HG03439 (cell line): ENCODE results near the gene BMP6.

Experiments
- ATAC-seq: cut with Tn5 transposase; IDR thresholded peaks from one replicate; pipeline ENCODE4 v1.9.1; 2021; ENCODE audit warnings: mild to moderate bottlenecking, moderate library complexity; ENCODE audit not compliant: unreplicated experiment

The BMP6 gene

DNA sequence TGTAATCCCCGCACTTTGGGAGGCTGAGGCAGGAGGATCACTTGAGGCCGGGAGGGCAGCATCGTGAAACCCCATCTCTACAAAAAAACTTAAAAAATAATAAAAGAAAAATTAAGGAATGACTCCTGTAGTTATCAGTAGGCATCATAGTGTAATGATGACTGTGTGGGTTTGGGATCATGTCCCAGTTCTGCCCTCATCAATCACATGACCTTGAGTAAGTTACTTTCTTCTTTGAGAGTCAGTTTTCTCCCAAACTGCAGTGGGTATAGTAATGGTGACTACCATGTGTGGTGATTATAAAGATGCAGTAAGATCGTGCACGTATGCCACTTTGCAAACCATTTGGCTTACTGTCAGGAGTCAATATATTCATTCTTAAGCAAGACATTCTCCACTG lies 95.5 kb downstream of the BMP6 start:
- ATAC-seq, result no peak

DNA sequence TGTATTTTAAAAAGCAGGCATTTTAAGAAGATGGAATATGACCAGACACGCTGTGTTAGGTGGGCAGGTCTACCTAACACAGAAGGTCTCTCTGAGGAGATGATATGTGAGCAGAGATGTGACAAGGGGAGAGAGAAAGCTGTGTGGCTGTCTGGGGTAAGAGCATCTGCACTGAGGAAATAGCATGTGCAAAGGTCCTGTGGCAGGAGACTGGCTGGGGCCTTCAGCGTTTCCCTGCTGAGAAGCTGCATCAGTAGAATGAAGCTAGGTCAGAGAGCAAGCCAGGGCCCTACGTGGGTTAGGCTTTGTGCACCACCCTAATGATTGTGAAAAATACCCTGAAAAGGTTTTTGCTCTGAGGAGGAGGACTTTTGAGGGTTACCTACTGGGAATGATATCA lies 97.7 kb downstream of the BMP6 start:
- ATAC-seq, result no peak

DNA sequence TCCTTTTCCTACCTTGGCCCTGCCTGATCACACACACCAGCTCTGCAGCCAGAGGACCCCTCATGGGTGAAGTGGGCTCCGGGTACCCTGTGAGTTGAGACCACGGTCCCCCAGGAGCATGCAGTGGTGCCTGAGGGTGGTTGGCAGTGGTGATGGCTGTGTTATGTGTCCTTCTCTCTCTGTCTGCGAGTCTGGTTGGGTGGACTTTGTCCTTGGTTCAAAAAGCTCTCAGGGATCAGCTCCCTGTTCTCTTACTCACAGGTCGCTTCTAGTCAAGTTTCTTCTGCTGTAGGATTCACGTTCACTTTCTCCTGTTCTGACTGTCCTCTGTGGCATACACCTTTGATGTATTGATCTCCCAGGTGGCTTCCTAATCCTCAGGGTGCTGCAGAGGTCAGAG lies 100.1 kb downstream of the BMP6 start:
- ATAC-seq, result no peak

DNA sequence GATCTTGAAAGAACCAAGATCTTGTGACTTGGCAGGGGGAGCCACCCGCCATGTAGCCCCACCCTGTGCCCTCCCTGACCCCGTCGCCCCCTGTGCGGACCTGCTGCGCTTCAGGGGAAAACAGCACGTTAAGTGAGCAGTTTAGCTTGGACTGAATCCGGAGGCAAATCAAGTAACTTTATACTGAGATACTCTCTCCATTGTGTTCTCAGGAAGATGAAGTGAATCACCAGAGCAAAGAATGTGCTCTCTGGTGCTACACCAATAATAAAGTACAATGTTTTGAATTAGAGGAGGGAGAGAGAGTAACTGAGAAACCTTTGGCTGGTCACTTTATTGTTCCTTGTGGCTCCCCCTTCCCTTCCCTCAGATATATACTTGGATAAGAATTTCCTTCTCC lies 101.2 kb downstream of the BMP6 start:
- no peak for ATAC-seq

DNA sequence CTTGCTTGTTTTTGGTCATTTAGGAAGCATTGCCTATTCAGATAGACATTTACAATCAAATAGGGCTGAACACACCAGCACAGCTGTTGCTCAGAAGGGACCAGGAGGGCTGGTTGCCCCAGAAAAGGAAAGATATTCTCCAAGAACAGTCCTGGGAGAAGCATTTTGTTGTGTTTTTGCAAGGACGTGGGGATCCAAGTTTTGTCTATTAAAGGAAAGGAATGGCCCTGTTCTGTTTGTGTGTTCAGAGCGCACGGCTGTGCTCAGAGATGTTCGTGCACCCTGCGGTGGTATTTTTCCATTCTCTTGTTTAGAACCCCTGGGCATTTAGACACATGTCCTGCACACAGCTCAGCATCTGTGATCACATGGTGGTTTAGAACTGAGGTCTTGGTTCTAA lies 102.2 kb downstream of the BMP6 start:
- no peak for ATAC-seq

DNA sequence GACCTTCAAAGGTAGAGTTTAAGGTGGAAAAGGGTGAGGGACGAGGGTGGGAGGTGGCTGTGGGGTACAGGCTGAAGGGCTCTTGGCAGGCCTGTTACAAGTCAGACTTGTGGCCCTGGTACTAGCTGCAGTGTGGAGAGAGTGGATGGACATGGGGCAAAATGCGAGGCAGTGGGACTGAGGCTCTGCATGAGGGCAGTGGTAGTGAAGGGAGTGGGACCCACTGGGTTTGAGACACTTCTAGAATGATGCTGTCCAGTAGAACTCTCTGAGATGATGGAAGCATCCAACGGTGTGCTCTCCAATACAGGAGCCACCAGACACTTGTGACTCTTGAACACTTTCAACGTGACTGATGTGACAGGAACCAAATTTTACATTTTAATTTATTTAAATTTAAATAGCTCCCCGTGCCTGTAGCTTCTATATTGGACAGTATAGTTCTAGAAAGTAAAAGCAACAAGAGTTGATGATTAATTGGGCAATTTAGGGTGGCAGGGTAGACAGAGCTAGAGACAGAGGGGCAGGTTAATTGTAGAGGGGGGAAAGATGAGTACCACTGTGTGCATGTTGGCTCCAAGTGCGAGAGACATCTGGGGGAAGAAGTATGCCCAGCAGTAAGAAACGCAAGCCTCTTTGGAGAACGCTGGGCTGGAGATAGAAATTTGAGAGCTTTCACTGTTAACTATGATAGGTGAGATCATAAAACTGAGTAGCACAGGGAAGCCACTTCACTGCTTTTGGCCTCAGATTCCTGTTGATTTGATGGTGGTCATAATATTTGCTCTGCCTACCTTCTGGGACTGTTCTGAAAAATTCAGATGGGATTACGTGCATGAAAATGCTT lies 107.2 kb downstream of the BMP6 start:
- no peak for ATAC-seq

DNA sequence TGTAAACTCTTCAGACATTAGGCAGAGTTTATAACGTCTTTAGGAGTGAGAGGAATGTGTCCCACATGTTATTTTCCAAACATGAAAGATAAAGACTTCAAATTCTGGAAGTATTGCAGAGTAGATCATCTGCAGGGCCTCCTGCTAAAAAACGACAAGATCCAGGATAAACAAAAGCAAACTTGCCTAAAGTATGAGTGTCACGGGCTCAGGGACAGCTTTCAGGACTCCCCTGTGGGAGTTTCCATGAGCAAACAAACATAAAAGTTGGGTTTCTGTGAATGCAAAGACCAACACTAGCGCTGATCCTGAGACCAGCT lies 107.8 kb downstream of the BMP6 start:
- ATAC-seq, result no peak

DNA sequence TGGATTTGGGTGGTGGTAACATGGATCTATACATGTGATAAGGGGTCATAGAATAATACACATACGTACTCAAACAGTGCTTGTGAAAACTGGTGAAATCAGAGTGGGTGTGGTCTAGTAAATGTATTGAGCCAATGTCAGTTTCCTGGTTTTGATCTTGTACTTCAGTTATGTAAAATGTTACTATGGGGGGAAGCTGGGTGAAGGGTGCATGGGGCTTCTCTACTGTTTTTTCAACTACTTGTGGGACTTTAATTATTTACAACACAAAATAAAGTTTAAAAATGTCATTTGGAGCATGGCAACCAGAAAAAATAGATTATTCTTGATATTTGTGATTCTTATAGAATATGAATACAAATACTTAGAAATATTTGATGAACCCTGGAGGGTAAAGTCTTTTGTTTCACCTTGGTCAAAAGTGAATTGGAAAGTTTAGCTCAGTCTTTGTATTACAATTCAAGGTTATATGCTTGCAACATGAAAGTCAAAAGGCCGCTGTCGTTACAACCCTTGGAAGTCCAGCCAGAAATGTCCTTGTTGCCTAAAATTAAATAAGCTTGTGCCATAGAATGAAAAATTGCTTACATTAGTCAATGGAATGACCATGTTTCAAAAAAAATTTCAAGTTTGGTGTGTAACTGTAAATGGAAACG lies 110.6 kb downstream of the BMP6 start:
- ATAC-seq, result no peak

DNA sequence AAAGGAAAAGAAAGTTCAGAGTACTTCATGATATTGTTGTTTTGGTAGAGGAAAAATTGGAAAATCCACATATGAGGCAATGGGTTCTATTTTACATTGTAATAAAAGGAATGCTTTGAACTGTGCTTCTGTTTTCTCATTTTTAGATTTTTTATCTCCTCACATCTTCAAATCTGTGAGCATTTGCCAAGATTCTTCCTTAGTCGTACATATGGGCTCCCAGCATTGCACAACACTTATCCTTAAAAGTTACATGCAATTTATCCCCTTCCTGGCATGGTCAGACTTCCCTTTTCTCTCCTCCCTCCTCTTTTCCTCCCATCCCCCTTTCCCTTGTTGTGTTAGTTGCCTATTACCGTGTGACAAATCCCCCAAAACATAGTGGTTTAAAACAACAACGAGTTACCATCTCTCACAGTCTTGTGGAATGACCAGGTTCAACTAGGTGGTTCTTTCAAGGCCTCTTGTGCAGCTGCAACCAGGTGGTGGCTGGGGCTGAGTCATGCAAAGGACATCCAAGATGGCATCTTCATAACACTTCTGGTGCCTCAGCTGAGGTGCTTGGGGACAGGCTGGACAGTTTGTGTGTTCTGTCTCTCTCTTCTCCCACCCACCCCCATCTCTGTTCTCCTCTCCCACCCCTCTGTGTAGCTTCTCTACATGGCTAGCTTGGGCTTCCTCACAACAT lies 116.0 kb downstream of the BMP6 start:
- no peak for ATAC-seq

DNA sequence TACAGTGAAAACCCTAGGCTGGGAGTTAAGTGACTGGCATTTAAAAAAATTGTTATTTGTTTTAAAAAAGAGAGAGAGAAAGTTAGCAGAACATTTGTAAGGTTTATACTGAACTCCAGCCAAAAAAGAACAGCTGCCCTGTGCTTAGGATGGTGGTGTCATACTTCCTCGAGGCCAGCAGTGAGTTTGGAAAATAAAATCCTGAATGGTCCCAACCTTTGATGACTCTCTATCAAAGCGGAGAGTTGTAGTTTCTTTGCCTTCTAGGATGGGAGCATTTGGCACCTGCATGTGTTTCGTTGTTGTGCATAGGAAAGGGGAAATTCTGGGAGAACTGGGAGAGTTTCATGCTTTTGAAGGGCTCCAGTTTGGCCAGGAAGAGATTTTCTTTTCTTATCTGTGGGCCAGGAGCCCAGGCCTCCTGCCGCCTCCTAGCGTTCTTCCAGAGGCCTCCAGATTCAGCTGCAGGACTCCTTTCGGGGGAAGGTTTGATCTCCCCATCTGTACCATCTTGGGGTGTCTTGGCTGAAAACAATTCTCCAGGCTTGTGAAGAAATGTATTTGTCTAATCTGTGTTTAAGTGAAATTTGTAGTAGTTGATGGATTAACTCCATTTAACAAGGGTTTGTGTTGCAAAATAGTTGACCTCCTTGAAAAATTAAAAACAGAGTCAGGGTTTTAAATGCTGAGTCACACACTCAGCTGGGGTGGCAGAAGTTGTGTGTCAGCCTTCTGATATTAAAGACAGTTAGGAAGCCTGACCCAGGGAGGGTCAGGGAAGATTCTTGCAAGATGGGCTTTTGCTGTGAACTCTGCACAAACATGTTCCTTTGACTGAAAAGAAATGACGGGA lies 121.3 kb downstream of the BMP6 start:
- ATAC-seq, result no peak

DNA sequence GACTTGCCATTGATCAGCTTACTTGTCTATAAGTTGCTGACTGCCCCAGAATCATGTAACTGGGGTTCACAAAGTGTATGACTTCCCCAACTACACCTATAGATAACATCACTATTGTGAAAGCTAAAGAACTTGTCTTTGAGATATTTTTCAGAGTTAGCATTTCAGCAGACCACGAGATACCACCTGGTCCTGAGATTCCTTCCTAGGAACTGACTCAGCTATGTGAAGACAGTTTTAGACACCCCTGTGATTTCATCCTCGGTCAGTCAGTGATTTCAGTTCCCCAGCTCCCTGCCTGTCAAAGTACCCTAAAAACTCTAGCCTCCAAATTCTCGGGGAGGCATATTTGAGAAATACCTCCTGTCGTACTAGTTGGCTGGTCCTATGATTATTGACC lies 122.3 kb downstream of the BMP6 start:
- no peak for ATAC-seq

DNA sequence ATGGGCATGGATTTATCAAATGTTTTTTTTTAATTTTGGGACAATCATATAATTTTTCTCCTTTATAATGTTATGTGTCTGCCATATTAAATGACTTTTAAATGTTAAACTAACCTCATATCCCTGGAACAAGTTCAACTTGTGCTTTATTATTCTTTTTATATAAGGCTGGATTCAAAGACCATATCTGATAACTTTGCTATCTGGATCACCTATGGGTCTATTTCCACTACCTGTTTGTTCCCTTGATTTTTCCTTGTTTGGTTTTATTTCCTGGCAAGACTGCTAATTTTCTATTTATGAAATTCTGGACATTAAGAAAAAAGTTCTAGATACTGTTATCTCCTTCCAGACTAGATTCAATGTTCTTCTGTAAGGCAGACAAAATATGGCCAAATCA lies 125.9 kb downstream of the BMP6 start:
- ATAC-seq, result no peak

DNA sequence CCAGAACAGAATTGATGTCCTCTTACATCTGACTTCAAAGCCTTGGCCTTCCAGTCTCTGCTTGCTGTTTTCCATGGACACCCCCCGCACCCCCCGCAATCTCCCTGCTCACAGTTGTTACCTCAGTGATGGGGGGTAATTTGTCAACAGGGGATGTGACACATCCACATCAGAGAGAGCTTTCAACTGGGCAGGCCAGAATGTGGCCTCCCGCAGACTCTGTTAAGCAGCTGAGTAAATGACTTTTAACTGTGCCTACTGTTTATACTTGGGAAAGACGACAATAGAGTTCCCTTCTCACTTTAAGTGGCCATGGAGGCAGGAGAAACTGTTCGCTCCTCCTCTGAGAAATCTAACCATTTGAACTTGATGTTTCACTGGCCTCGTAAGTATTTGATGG lies 133.7 kb downstream of the BMP6 start:
- ATAC-seq, result no peak

DNA sequence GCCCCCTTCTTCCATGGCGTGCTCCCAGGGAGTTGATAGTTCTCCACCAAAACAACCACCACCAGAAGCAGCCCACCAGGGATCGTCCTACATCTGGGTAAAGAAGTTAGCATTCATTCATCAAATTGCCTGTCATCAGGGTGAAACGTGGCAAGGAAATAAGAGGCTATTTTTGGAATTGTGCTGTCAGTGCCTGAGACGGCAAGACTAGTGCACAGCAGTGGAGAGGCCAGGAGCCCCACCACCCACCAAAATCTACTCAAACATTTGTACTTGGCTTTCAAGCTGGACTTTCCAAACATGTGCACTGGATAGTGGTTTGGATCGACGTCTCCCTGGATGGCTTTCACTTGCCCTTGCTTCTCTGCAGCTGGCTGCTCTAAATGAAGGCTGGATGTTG lies 139.9 kb downstream of the BMP6 start:
- no peak for ATAC-seq

DNA sequence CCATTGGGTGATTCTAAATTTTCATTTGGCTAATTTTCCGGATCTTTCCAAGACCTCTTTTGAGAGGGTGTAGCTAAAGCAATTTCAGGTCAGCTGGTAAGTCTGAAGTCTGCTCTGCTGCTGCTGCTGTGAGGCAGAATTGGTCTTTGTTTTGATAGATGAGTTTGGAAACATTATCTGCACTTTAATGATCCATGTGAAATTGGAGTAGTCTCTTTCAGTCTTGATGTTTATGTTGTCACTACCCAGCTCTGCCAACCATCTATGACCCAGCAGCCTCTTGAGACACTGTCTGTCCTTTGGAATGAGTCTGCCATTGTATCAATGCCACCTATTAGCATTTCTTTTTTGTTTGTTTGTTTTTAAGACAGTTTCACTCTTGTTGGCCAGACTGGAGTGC lies 140.6 kb downstream of the BMP6 start:
- no peak for ATAC-seq

DNA sequence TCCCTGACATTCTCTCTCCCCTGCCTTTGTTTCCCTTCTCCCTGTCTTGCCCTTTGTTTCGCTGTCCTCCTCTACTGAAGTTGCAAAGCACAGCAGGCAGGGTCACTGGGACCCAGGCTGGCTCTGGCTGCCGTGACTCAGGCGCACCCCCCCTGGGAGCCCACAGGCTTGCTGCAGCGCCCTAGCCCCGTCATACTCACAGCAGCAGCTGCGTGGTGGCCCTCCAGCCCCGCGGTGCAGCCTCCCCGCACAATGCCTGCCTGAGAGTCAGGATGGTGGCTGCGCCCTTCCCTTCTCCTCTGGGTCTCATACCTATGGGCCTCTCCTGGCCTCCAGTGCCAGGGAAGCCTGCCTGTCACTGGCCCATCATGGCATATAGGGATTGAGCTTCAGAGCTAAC lies 143.0 kb downstream of the BMP6 start:
- no peak for ATAC-seq

DNA sequence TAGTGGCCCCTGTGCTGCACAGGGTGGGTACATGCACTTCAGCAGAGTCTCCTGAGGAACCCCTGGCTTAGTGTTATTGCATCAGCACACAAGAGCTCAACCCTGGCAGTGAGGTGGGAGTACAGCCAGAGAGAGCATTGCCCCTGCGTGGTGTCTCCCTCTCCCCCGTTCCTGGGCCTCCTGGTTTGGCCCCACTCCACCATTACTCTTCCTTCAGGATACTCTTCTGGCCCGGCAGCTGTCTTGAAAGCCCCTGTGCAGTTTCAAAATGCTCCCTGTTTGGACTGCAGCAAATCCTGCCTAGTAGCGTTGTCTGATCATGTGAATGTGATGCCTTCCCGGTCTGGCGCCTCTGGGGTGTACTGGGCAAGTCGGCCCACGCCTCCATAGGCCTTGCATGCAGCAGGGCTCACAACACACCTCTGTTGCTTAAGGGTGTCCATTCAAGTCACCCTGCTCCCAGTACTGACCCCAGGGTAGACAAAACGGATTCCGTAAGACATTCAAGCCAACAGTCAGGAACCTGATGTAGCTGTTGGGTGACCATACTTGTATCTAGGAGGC lies 152.6 kb downstream of the BMP6 start:
- no peak for ATAC-seq

DNA sequence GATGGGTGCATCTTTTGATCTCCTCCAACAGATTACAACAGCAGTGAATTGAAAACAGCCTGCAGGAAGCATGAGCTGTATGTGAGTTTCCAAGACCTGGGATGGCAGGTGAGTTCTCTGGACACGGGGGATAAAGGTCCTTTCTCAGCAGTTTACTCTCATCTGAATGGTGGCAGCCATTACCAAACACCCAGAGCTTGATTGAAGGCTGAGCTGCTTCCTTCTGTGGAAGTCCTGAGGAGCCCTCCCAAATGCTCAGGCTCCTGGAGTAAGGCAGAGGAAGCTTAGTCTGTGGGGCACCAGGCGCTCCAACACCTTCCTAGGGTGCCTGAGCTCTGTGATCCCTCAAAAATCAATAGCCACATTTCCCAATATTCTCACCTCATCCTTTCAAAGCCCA lies 153.1 kb downstream of the BMP6 start:
- no peak for ATAC-seq

DNA sequence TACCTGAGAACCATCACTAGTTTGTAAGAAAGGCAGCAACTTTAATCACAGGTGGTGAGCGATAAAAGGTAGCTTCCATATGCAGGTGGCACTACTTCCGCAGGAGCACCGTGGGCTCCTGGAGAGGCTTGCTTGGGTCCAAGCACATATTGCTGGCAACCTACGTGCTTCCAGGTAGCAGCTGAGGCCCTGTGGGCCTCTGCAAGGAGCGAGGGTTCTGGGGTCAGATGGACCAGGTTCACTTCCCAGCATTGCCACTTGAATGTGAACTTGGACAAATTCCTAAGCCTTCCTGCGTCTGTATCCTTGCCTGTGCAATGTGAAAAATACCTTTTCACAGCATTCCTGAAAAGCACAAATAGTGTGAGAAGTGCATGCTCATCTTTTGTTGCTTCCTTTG lies 153.7 kb downstream of the BMP6 start:
- no peak for ATAC-seq

DNA sequence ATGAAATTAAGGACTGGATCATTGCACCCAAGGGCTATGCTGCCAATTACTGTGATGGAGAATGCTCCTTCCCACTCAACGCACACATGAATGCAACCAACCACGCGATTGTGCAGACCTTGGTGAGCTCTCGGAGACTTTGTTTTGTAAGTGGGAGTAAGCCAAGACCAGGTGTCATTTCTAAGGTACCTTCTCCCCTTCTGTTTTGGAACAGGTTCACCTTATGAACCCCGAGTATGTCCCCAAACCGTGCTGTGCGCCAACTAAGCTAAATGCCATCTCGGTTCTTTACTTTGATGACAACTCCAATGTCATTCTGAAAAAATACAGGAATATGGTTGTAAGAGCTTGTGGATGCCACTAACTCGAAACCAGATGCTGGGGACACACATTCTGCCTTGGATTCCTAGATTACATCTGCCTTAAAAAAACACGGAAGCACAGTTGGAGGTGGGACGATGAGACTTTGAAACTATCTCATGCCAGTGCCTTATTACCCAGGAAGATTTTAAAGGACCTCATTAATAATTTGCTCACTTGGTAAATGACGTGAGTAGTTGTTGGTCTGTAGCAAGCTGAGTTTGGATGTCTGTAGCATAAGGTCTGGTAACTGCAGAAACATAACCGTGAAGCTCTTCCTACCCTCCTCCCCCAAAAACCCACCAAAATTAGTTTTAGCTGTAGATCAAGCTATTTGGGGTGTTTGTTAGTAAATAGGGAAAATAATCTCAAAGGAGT lies 154.2 kb downstream of the BMP6 start:
- ATAC-seq, result no peak
